Chondrocyte (in vitro differentiated cells): Measurements from ENCODE around the gene BRICD5. TPM values are rescaled to one million over a fixed set of nuclear protein-coding genes. Genes with fewer than 3 reads are reported as not detected.

Experiments used
- DNase-seq: peaks from one replicate; pipeline ENCODE4 v3.0.0; 2021; ENCODE audit warnings: mixed read lengths, low spot score
- H3K27ac Mint-ChIP-seq: one replicate; pipeline ENCODE4 v1.8.0; 2021; ENCODE audit warnings: mild to moderate bottlenecking, moderate library complexity, mixed read lengths; ENCODE audit not compliant: unreplicated experiment
- H3K27me3 Mint-ChIP-seq: 2 replicates; pipeline ENCODE4 v1.8.0; 2021; ENCODE audit warnings: low read depth, mixed read lengths
- H3K36me3 Mint-ChIP-seq: 2 replicates; pipeline ENCODE4 v1.8.0; 2021; ENCODE audit warnings: low read depth, mixed read lengths
- H3K4me1 Mint-ChIP-seq: 2 replicates; pipeline ENCODE4 v1.8.0; 2021; ENCODE audit warnings: low read depth, mild to moderate bottlenecking, mixed read lengths
- H3K4me3 Mint-ChIP-seq: one replicate; pipeline ENCODE4 v1.8.0; 2021; ENCODE audit warnings: mild to moderate bottlenecking, moderate library complexity, mixed read lengths; ENCODE audit not compliant: unreplicated experiment
- H3K9me3 Mint-ChIP-seq: 2 replicates; pipeline ENCODE4 v1.8.0; 2021; ENCODE audit warnings: low read depth, mixed read lengths
- total RNA-seq: library from RNA; stranded (reverse); gene quantifications from 3 replicates; pipeline ENCODE4 v1.2.1, GENCODE V29; 2021
- TF ChIP-seq, protein P1 (sequence below): fragments of 200-600 bp; sonication (generic); IDR thresholded peaks from 2 replicates; pipeline ENCODE4 v1.5.0; 2021; ENCODE audit warnings: antibody characterized with exemption, mild to moderate bottlenecking, moderate library complexity

The BRICD5 gene
- total RNA-seq, 1 donor from 2014 or later = 5.4 TPM

GRCh38 chr16:2233046-2233775, 22.5 kb upstream of the BRICD5 start:
- Mint-ChIP-seq H3K9me3 (no peaks in the 10 kb centered on the region), H3K4me1 (no peaks in the 10 kb centered on the region), H3K27me3 (no peaks in the 10 kb centered on the region), H3K4me3 (no peak overlapping the region), H3K36me3 (peaks cover 13% of the 10 kb centered on the region), H3K27ac (no peak overlapping the region)
- DNase-seq = no peak
- TF ChIP-seq, protein P1, sequence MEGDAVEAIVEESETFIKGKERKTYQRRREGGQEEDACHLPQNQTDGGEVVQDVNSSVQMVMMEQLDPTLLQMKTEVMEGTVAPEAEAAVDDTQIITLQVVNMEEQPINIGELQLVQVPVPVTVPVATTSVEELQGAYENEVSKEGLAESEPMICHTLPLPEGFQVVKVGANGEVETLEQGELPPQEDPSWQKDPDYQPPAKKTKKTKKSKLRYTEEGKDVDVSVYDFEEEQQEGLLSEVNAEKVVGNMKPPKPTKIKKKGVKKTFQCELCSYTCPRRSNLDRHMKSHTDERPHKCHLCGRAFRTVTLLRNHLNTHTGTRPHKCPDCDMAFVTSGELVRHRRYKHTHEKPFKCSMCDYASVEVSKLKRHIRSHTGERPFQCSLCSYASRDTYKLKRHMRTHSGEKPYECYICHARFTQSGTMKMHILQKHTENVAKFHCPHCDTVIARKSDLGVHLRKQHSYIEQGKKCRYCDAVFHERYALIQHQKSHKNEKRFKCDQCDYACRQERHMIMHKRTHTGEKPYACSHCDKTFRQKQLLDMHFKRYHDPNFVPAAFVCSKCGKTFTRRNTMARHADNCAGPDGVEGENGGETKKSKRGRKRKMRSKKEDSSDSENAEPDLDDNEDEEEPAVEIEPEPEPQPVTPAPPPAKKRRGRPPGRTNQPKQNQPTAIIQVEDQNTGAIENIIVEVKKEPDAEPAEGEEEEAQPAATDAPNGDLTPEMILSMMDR = no peak

- Mint-ChIP-seq H3K9me3 (no peaks in the 10 kb centered on the region), H3K27ac (no peak overlapping the region), H3K27me3 (no peaks in the 10 kb centered on the region), H3K4me3 (no peak overlapping the region), H3K36me3 (peaks cover 13% of the 10 kb centered on the region), H3K4me1 (no peaks in the 10 kb centered on the region)
- DNase-seq = no peak
- TF ChIP-seq, protein P1 = no peak
These were observed 21.7 kb upstream of the BRICD5 start for GRCh38 chr16:2232094-2232990.

- DNase-seq = no peak
- Mint-ChIP-seq H3K36me3 (peaks cover 13% of the 10 kb centered on the region), H3K4me3 (no peak overlapping the region), H3K27ac (no peak overlapping the region), H3K27me3 (no peaks in the 10 kb centered on the region), H3K4me1 (peaks cover 2% of the 10 kb centered on the region), H3K9me3 (no peaks in the 10 kb centered on the region)
- TF ChIP-seq, protein P1 = no peak
These were observed 20.6 kb upstream of the BRICD5 start for GRCh38 chr16:2231016-2231931.

- no peak for DNase-seq
- Mint-ChIP-seq H3K36me3 (peaks cover 13% of the 10 kb centered on the region), H3K4me3 (no peak overlapping the region), H3K9me3 (no peaks in the 10 kb centered on the region), H3K4me1 (peaks cover 7% of the 10 kb centered on the region), H3K27me3 (no peaks in the 10 kb centered on the region), H3K27ac (no peak overlapping the region)
- TF ChIP-seq, protein P1 = no peak
These were observed 19.7 kb upstream of the BRICD5 start for GRCh38 chr16:2230376-2230775.
